Measurements from ENCODE around the gene TRAPPC10. TPM values are rescaled to one million over a fixed set of nuclear protein-coding genes. Genes with fewer than 3 reads are reported as not detected.

The TRAPPC10 gene
- polyA plus RNA-seq, 1 of the 3 experiments (the other 2 are of a cell fraction): 17.5 TPM

GRCh38 chr21:43983390-43983789, 28.7 kb upstream of the TRAPPC10 start:
- Histone ChIP-seq H3F3A (replicated peaks; ENCODE audit: insufficient read depth) (peaks cover 6% of the 10 kb centered on the region), H3K4me2 (no peak overlapping the region), H3K4me3 (ENCODE audit: low read depth in 2 of 2, low read length in 1 of 2) (no peak overlapping the region), H2AFZ (ENCODE audit: low read depth) (no peak overlapping the region), H3K27me3 (ENCODE audit: insufficient read depth) (no peaks in the 10 kb centered on the region), H3K36me3 (replicated peaks in 1 of 2; ENCODE audit: control insufficient read depth in 1 of 2, insufficient read depth in 2 of 2, low read length in 1 of 2) (peaks cover 9 to 41% of the 10 kb centered on the region in 2 experiments), H3K4me1 (ENCODE audit: control insufficient read depth in 1 of 2, insufficient read depth in 2 of 2, low read depth in 1 of 2, low read length in 1 of 2) (no peaks in the 10 kb centered on the region), H3K9ac (no peak overlapping the region), H3K27ac (ENCODE audit: low read depth in 2 of 2, low read length in 1 of 2) (no peak overlapping the region), H4K20me1 (ENCODE audit: insufficient read depth) (no peaks in the 10 kb centered on the region), H3K79me2 (ENCODE audit: insufficient read depth) (no peaks in the 10 kb centered on the region), H3K9me3 (no peaks in the 10 kb centered on the region), H3K9me2 (no peaks in the 10 kb centered on the region)
- ChIA-PET POLR2A (interaction anchor here (1.2 kb wide), 1 partner anchor 28 kb away, joined by 4 read pairs; the partner anchor contains the start of gene TRAPPC10), CTCF (interaction anchor here (1.4 kb wide), 1 partner anchor 172 kb away, joined by 3 read pairs; no protein-coding TSS in a partner anchor)
- DNase-seq: peak; percentile 19
- WGBS (ENCODE audit: low lambda C conversion rate): 95% methylated on average over 17 of the region's 17 CpGs
- no peak for TF ChIP-seq REST (IDR thresholded peaks at IDR 0.05; ENCODE audit: low read depth, low read length)
- no peak for TF ChIP-seq EZH2phosphoT487 (IDR thresholded peaks at IDR 0.05; ENCODE audit: borderline replicate concordance, low read depth)

GRCh38 chr21:43983860-43984420, 28.2 kb upstream of the TRAPPC10 start:
- no peaks in the 10 kb centered on the region for H3K79me2 ChIP-seq (ENCODE audit: insufficient read depth)
- no peak overlapping the region for H3K27ac ChIP-seq (ENCODE audit: low read depth in 2 of 2, low read length in 1 of 2)
- H3K4me3 ChIP-seq (ENCODE audit: low read depth in 2 of 2, low read length in 1 of 2): no peak overlapping the region
- CTCF ChIA-PET: interaction anchor here (0.6 to 1.4 kb wide), 2 partner anchors 173 to 302 kb away, joined by 3 read pairs; no protein-coding TSS in a partner anchor
- POLR2A ChIA-PET: interaction anchor here (0.7 kb wide), 1 partner anchor 16 kb away, joined by 4 read pairs; no protein-coding TSS in a partner anchor
- H3K4me2 ChIP-seq: no peak overlapping the region
- no peaks in the 10 kb centered on the region for H3K4me1 ChIP-seq (ENCODE audit: control insufficient read depth in 1 of 2, insufficient read depth in 2 of 2, low read depth in 1 of 2, low read length in 1 of 2)
- no peaks in the 10 kb centered on the region for H4K20me1 ChIP-seq (ENCODE audit: insufficient read depth)
- WGBS (ENCODE audit: low lambda C conversion rate): 92% methylated on average over 17 of the region's 25 CpGs
- H3K9me3 ChIP-seq: no peaks in the 10 kb centered on the region
- no peak overlapping the region for H2AFZ ChIP-seq (ENCODE audit: low read depth)
- peaks cover 6% of the 10 kb centered on the region for H3F3A ChIP-seq (replicated peaks; ENCODE audit: insufficient read depth)
- peaks cover 5 to 37% of the 10 kb centered on the region in 2 experiments for H3K36me3 ChIP-seq (replicated peaks in 1 of 2; ENCODE audit: control insufficient read depth in 1 of 2, insufficient read depth in 2 of 2, low read length in 1 of 2)
- peak; percentile 34 for DNase-seq
- TF ChIP-seq FOXM1 (IDR thresholded peaks at IDR 0.05; ENCODE audit: low read depth) (no peak), YY1 (IDR thresholded peaks at IDR 0.05; ENCODE audit: low read depth) (no peak), USF2 (IDR thresholded peaks at IDR 0.05; ENCODE audit: borderline replicate concordance, low read depth, low read length) (no peak), NRF1 (IDR thresholded peaks at IDR 0.05; ENCODE audit: low read depth, low read length) (no peak)
- H3K27me3 ChIP-seq (ENCODE audit: insufficient read depth): no peaks in the 10 kb centered on the region
- H3K9ac ChIP-seq: no peak overlapping the region
- H3K9me2 ChIP-seq: no peaks in the 10 kb centered on the region
